DMS53 treated with DMSO at 0.1 percent for 48 hours (cell line): ENCODE measurements around the gene SPCS3.
"Not testable (repeated sequence)": the region's sequence is repeated elsewhere in the genome, so short reads cannot be mapped to it uniquely, and the experiment has no call there.

Source experiments
- DNase-seq: peaks from one replicate; lab custom pipeline; 2025; ENCODE audit not compliant: unreplicated experiment; lab: John Stamatoyannopoulos, UW

Gene SPCS3

GRCh38 chr4:176340871-176341685 lies 21.3 kb downstream of the SPCS3 start:
- DNase-seq: peak; percentile 16

GRCh38 chr4:176342384-176342783 lies 22.6 kb downstream of the SPCS3 start:
- no peak for DNase-seq

- DNase-seq: no peak
These were observed 23.5 kb downstream of the SPCS3 start for GRCh38 chr4:176343286-176343685.

- not testable (repeated sequence) for DNase-seq
These were observed 25.6 kb downstream of the SPCS3 start for GRCh38 chr4:176345346-176345745.

- not testable (repeated sequence) for DNase-seq
These were observed 27.1 kb downstream of the SPCS3 start for GRCh38 chr4:176346836-176347235.

GRCh38 chr4:176350671-176351070 lies 30.9 kb downstream of the SPCS3 start:
- no peak for DNase-seq

- DNase-seq: no peak
These were observed 35.1 kb downstream of the SPCS3 start for GRCh38 chr4:176354884-176355283.

GRCh38 chr4:176357359-176358082 lies 37.8 kb downstream of the SPCS3 start:
- DNase-seq: no peak

- DNase-seq: no peak
These were observed 38.3 kb downstream of the SPCS3 start for GRCh38 chr4:176358083-176358469.

- DNase-seq: no peak
These were observed 39.8 kb downstream of the SPCS3 start for GRCh38 chr4:176359590-176359989.

GRCh38 chr4:176360446-176360845 lies 40.7 kb downstream of the SPCS3 start:
- no peak for DNase-seq

GRCh38 chr4:176363072-176363471 lies 43.3 kb downstream of the SPCS3 start:
- no peak for DNase-seq

GRCh38 chr4:176367771-176368465 lies 48.2 kb downstream of the SPCS3 start:
- no peak for DNase-seq

- peak; percentile 12 for DNase-seq
These were observed 56.4 kb downstream of the SPCS3 start for GRCh38 chr4:176376032-176376614.

- peak; percentile 48 for DNase-seq
These were observed 58.0 kb downstream of the SPCS3 start for GRCh38 chr4:176377780-176378179.

GRCh38 chr4:176380352-176381157 lies 60.8 kb downstream of the SPCS3 start:
- DNase-seq: no peak
